PFSK-1 (cell line): ENCODE measurements around the gene CASQ1.

Source experiments
- FOXP2 ChIP-seq: optimal IDR thresholded peaks from 2 replicates; pipeline ENCODE3; 2011; ENCODE audit warnings: borderline replicate concordance, control low read depth, inconsistent platforms; ENCODE audit not compliant: insufficient read depth; ENCODE audit errors: extremely low read length, extremely low read depth
- POLR2AphosphoS5 ChIP-seq: IDR thresholded peaks from 2 replicates; pipeline ENCODE4 v1.6.1; 2012; ENCODE audit warnings: low read depth, mild to moderate bottlenecking, control low read depth, low read length, moderate library complexity
- REST ChIP-seq, 2 experiments: IDR thresholded peaks; 2 replicates each; pipeline versions ENCODE4 v1.6.1 to v1.8.0; 2011 to 2012; ENCODE audit warnings: low read depth in 2 of 2, low read length in 2 of 2, control low read depth in 1 of 2, inconsistent platforms in 1 of 2, mild to moderate bottlenecking in 1 of 2, moderate library complexity in 1 of 2; ENCODE audit not compliant: insufficient read depth in 1 of 2
- SIN3A ChIP-seq: IDR thresholded peaks from 2 replicates; pipeline ENCODE4 v1.6.1; 2012; ENCODE audit warnings: mild to moderate bottlenecking, low read length, moderate library complexity, borderline replicate concordance; ENCODE audit not compliant: insufficient read depth
- TAF1 ChIP-seq: IDR thresholded peaks from 2 replicates; pipeline ENCODE4 v1.6.1; 2012; ENCODE audit warnings: low read length, control low read depth, borderline replicate concordance; ENCODE audit not compliant: insufficient read depth

CASQ1 gene

GRCh38 chr1:160224606-160225005, 34.2 kb downstream of the CASQ1 start:
- TF ChIP-seq REST (IDR thresholded peaks at IDR 0.05; ENCODE audit: insufficient read depth in 1 of 2, low read depth in 2 of 2, low read length in 2 of 2), result no peak
- TF ChIP-seq TAF1, result no peak
- TF ChIP-seq SIN3A, result no peak
- no peak for TF ChIP-seq POLR2AphosphoS5
- TF ChIP-seq FOXP2, result no peak

GRCh38 chr1:160225345-160225744, 35.0 kb downstream of the CASQ1 start:
- TF ChIP-seq FOXP2, result no peak
- TF ChIP-seq POLR2AphosphoS5, result no peak
- no peak for TF ChIP-seq SIN3A
- TF ChIP-seq REST (IDR thresholded peaks at IDR 0.05; ENCODE audit: insufficient read depth in 1 of 2, low read depth in 2 of 2, low read length in 2 of 2), result no peak
- no peak for TF ChIP-seq TAF1

- TF ChIP-seq FOXP2 (no peak), REST (IDR thresholded peaks at IDR 0.05; ENCODE audit: insufficient read depth in 1 of 2, low read depth in 2 of 2, low read length in 2 of 2) (no peak), TAF1 (no peak), SIN3A (no peak), POLR2AphosphoS5 (no peak)
Measured at GRCh38 chr1:160226623-160227022, 36.2 kb downstream of the CASQ1 start.

- TF ChIP-seq REST (IDR thresholded peaks at IDR 0.05; ENCODE audit: insufficient read depth in 1 of 2, low read depth in 2 of 2, low read length in 2 of 2) (no peak), FOXP2 (no peak), SIN3A (no peak)
Measured at GRCh38 chr1:160227034-160227433, 36.7 kb downstream of the CASQ1 start.

- no peak for TF ChIP-seq TAF1
Measured at GRCh38 chr1:160227561-160227960, 37.2 kb downstream of the CASQ1 start.

- TF ChIP-seq TAF1, result no peak
- TF ChIP-seq SIN3A, result no peak
- no peak for TF ChIP-seq REST (IDR thresholded peaks at IDR 0.05; ENCODE audit: insufficient read depth in 1 of 2, low read depth in 2 of 2, low read length in 2 of 2)
- no peak for TF ChIP-seq FOXP2
- no peak for TF ChIP-seq POLR2AphosphoS5
Measured at GRCh38 chr1:160228431-160228830, 38.1 kb downstream of the CASQ1 start.
